Activated CD8-positive, alpha-beta memory T cell treated with anti-CD3 and anti-CD28 coated beads, Interleukin-2, amount 50 U/mL, for 24 hours (primary cell): ENCODE measurements around the gene SLC25A12.
"Not testable (repeated sequence)": the region's sequence is repeated elsewhere in the genome, so short reads cannot be mapped to it uniquely, and the experiment has no call there.

Source experiments
- DNase-seq: peaks from one replicate; pipeline ENCODE4 v3.0.0-alpha.2; 2020; ENCODE audit errors: extremely low read depth

Gene SLC25A12

DNA sequence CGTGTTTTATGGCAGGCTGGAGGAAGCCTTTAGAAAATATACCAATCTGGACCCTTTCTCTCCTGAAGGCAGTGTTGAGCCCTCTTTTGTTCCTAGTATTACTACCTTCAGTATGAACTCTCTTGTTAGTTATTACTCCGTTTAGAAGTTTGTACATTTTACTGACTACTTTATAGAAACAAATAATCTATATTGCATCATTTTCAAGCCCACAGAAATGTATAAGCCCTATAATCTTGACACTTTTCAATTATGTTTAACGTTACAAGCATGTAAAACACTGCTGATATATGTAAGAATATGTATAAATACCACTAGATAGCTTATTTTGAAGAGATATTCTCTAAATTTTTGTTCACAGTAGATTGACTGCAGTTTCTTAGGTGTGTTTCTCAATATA, 64.0 kb downstream of the SLC25A12 start:
- no peak for DNase-seq

- DNase-seq, result no peak
These were observed 70.0 kb downstream of the SLC25A12 start for GRCh38 chr2:171824086-171824485.

DNA sequence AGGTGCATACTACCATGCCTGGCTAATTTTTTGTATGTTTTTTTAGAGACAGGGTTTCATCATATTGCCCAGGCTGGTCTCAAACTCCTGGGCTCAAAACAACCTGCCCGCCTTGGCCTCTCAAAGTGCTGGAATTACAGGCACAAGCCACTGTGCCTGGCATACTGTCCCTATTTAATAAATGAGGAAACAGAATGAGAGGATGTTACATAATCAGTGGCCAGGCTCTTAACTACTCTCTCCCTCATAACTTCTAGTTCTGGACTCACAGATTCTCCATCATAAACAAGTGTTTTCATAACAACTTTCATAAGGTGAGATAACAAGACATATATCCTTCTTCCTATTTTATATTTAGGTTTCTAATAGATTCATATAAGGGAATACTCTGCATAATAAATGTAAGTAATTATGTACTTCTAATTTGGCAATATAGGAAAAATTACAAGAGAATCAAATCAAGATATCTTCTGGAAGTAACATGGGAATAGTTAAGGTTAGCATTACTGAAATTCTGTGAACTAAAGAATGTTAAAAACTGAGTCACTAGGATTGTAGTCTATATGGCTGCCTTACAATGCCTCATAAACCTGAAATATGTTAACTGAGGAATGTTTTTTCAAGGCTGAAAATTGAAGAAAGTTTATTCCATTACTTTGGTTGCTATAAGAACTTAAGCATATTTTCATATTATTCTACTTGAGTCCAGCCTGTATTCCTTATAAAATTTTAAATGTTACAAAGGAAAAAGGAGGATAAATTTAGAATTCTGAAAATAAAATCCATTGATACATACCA, 71.3 kb downstream of the SLC25A12 start:
- DNase-seq, result no peak

- DNase-seq, result no peak
These were observed 74.6 kb downstream of the SLC25A12 start for GRCh38 chr2:171819453-171819852.

GRCh38 chr2:171814883-171815282, 79.2 kb downstream of the SLC25A12 start:
- no peak for DNase-seq

DNA sequence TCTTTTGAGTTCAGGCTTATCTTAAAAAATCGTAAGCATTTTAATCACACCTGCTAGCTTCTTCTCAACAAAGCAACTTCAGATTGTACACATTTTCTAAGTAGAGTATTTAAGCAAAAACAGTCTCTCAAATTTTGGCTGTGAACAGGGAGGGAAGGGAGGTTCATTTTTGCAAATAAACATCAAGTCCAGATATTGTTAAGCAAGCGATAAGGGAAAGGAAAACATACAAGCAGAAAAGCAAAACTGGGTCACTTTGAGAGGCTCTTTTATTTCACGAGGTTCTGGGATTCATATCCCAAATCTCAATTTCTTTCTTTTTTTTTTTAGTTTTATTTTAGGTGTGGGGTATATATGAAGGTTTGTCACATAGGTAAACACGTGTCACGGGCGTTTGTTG, 79.9 kb downstream of the SLC25A12 start:
- no peak for DNase-seq

DNA sequence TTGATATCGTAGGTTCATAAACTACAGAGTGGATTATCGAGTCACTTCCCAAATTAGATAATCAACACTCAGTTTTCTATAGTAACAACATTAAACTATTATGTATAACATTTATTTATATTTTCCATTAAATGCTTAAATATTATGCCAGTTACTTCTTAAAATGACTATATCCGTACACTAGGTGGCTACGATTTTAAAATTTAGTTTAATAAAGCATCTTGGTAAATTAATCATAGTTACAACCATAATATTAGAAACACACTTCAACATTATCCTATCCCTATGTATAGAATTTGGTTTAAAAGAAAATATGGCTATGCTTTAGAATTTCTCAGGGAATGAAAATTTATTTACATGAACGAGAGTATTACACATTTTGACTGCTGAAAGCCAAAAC, 80.3 kb downstream of the SLC25A12 start:
- DNase-seq, result no peak

DNA sequence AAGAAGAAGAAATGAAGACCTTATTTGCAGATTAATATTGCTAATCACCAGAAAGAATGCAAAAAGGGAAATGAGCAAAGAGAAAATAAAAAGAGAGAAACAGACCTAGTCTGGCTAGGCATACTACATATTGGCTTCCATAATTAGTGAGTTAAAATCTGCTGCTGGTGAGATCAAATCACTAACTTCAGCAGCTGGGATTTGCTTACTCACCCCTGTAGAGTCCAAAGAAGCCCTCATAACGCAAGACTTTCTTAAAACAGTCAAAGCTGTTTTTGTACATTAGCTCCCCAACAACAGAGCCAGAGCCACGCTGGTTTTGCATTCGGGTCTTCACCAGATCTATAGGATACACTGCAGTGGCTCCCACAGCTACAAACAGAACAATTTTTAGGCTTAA, 80.9 kb downstream of the SLC25A12 start:
- no peak for DNase-seq

DNA sequence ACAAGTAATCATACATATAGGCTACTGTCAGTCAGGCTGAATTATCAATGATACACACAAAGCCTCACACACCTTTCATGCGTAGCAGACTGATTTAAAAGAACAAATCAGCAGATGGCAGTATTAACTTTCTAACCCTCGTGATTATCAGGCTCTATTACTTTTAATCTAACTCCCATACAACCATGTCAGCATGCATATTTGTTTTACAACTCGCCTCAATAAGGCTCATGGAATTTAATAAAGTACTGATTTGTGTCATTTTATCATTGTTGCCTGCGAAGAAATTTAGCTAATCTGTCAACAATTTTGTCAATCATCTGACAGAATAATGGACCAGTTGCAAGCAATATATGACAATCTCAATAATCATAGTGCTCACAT, 82.8 kb downstream of the SLC25A12 start:
- no peak for DNase-seq

DNA sequence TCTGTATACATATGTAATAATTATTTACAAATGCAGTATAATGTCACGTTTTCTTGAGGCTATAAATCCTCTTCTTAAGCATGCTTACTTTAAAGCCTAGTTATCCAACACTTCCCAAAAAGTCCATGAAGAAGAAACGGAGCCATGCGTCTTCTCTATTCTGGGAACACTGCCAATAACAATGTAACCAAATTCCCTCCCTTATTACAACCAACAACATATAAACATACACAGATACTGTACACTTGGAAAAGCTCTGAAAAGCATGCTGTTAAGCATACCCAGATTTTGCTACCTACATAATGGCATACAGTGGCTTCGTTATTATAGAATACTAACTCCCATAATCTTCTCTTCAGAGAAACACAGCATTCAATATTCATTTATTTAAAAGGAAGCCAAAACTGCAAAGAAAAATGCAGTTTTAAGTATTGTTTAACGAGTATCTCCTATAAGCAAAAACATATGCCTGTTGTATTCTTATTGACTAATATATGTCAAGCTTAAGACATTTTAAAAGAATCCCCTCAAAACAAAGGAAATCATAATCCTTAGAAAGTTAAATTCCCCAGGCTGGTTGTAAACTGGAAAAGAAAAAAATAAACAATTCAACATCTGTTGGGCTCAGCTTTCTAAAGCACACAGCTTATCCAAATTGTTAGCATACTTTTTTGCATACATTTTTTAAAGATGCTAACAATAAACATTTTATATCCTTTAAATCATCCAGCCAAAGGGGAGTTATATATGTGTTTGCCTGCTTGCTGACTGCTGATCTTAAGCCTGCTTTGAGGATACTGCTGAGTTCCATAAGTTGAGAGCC, 83.4 kb downstream of the SLC25A12 start:
- no peak for DNase-seq

DNA sequence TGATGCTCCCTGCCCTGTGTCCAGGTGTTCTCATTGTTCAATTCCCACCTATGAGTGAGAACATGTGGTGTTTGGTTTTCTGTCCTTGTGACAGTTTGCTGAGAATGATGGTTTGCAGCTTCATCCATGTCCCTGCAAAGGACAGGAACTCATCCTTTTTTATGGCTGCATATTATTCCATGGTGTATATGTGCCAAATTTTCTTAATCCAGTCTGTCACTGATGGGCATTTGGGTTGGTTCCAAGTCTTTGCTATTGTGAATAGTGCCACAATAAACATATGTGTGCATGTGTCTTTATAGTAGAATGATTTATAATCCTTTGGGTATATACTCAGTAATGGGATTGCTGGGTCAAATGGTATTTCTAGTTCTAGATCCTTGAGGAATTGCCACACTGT, 85.2 kb downstream of the SLC25A12 start:
- DNase-seq, result not testable (repeated sequence)

DNA sequence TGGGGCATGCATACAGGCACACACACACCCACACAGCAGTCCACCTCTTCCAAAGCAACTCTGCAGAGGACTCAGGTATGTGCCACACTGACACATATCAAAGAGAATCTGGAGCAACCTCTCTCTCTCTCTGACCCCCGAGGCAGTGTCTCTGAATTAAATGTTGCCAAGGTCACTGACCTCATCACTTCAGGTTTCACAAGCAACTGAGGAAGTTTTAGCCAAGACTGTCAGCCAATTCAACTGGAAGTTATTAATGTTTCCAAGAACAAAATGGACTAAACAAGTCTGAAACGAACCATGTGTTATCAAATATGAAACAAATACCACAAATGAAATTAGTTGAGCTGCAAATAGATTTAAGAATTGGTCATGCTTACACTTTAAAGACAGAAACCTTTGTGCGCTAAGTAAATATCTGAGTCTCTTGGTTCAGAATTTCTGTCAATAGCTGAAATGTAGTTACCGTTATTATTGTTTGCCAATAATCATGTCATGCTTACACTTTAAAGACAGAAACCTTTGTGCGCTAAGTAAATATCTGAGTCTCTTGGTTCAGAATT, 86.1 kb downstream of the SLC25A12 start:
- DNase-seq, result no peak

GRCh38 chr2:171807119-171807518, 86.9 kb downstream of the SLC25A12 start:
- no peak for DNase-seq

DNA sequence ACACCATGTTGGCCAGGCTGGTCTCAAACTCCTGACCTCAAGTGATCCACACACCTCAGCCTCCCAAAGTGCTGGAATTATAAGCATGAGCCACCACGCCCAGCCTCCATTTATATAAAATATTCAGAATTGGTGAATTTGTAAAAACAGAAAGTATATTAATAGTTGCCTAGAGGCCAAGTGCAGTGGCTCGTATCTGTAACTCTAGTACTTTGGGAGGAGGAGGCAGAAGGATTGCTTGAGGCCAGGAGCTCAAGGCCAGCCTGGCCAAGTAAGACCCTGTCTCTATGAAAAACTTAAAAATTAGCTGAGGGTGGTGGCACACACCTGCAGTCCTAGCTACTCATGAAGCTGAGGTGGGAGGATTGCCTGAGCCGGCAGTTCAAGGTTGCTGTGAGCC, 89.6 kb downstream of the SLC25A12 start:
- DNase-seq, result no peak

DNA sequence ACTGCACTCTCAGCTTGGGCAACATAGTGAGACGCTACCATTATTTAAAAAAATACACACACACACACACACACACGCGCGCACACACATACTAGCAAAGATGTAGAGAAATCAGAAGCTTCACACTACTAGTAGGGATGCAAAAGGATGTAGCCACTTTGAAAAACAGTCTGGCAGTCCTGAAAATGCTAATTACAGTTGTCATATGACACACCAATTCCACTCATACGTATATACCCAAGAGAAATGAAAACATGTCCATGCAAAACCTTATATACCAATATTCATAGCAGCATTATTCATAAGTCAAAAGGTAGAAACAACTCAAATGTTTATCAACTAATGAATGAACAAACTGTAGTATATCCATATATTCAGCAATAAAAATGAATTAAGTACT, 90.3 kb downstream of the SLC25A12 start:
- DNase-seq, result no peak

DNA sequence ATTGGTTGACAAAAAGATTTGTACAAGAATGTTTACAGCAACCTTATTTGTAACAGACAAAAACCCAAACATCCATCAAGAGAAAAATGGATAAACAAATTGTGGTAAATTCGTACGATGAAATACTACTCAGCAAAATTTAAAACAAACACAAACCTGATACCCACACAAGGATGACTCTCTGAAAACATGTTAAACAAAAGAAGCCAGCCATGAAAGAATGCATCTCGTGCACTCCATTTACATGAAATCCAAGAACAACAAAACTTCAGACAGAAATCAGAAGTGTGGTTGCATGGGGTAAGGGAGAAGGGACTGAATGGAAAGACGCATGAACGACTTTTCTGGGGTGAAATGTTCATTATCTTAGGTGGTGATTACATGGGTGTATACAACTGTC, 93.4 kb downstream of the SLC25A12 start:
- DNase-seq, result no peak

GRCh38 chr2:171798156-171798820, 95.8 kb downstream of the SLC25A12 start:
- no peak for DNase-seq

DNA sequence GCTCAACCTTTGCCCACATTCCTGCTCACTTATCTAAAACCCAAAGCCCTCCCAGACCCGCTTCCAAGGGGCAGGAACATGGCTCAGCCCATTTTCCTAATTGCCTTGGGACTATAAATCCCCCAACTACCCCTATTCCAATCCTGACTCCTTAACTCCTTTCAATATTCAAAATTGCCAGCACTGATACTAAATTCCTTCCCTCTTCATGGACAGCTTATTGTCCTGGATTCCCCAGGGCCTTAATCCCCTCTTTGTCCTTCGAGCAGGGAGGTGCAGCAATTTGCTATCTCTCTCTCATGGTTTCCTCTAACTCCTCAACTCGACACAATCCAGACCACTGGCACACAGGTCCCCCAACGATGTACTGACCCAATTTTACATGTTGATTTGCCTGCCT, 99.1 kb downstream of the SLC25A12 start:
- no peak for DNase-seq

- DNase-seq, result no peak
These were observed 100.1 kb downstream of the SLC25A12 start for GRCh38 chr2:171793691-171794678.

DNA sequence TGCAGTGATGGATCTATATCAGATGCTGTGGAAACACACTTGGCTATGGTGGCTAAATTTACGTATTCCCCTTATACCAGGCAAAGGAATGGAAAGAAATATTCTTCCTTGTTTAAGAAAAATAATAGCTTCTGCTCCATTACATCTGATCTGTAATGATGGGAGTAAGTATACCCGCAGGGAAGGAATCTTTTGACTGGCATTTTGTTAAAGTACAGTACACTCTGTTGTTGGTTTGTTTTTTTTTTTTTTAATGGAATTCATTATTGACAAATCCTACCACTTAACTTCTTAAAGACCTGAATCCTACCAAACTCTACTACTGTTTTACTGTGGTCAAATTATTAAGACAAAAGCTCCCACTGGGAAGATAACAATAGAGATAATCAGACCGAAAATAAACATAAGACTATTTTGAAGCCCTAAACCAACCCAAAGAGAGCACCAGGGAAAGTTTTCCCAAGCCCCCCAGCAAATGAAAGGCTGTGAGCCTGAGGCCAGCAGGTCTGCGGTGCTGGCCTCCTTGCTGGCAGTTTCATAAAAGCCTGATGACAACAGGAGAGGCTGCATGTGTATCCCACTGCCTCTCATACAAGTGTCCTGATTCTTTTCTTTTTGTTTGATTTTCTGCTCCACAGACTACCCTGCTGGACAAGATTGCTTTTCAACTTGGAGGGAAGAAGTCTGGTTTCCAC, 101.0 kb downstream of the SLC25A12 start:
- DNase-seq, result no peak

DNA sequence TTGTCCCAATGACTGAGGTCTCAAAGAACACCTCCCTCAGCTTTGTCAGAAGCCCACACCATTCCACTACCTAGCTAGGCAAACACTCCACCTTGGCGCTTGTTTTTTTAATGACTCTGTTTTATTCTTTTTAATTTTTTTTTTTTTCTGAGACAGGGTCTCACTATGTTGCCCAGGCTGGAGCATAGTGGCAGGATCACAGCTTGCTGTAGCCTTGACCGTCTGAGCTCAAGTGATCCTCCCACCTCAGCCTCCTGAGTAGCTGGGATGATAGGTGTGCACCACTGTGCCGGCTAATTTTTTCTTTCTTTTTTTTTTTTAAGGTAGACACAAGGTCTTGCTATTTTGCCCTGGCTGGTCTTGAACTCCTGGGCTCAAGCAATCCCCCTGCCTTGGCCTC, 101.9 kb downstream of the SLC25A12 start:
- DNase-seq, result no peak
